H9 (cell line): Measurements from ENCODE around the gene MPG. TPM values are rescaled to one million over a fixed set of nuclear protein-coding genes. Genes with fewer than 3 reads are reported as not detected.

ENCODE experiments used
- DNase-seq: peaks from one replicate; pipeline ENCODE4 v3.0.0-alpha.2; 2017
- H2AFZ ChIP-seq: one replicate; pipeline ENCODE4 v1.6.1; 2013; ENCODE audit warnings: mild to moderate bottlenecking, low read length, control low read depth, moderate library complexity
- H2AK5ac ChIP-seq: 2 replicates; pipeline ENCODE4 v1.6.1; 2013; ENCODE audit warnings: low read length, control low read depth, mixed read lengths; ENCODE audit not compliant: insufficient read length
- H2BK120ac ChIP-seq: one replicate; pipeline ENCODE4 v1.6.1; 2013; ENCODE audit warnings: low read depth, mild to moderate bottlenecking, low read length, control low read depth, inconsistent platforms; ENCODE audit not compliant: poor library complexity, severe bottlenecking
- H2BK12ac ChIP-seq: 2 replicates; pipeline ENCODE4 v1.6.1; 2013; ENCODE audit warnings: low read length, control low read depth, mixed read lengths, low read depth; ENCODE audit not compliant: insufficient read length
- H2BK15ac ChIP-seq: 2 replicates; pipeline ENCODE4 v1.6.1; 2013; ENCODE audit warnings: low read depth, low read length, control low read depth
- H2BK20ac ChIP-seq: one replicate; pipeline ENCODE4 v1.6.1; 2013; ENCODE audit warnings: low read depth, mild to moderate bottlenecking, low read length, control low read depth, inconsistent platforms; ENCODE audit not compliant: poor library complexity, severe bottlenecking
- H2BK5ac ChIP-seq: 2 replicates; pipeline ENCODE4 v1.6.1; 2013; ENCODE audit warnings: low read length, control low read depth, mixed read lengths; ENCODE audit not compliant: insufficient read length
- H3K14ac ChIP-seq: 2 replicates; pipeline ENCODE4 v1.6.1; 2013; ENCODE audit warnings: low read length, control low read depth; ENCODE audit not compliant: insufficient read depth
- H3K18ac ChIP-seq: 2 replicates; pipeline ENCODE4 v1.6.1; 2013; ENCODE audit warnings: low read depth, mild to moderate bottlenecking, mixed read lengths, low read length, control low read depth; ENCODE audit not compliant: insufficient read length
- H3K23ac ChIP-seq: 2 replicates; pipeline ENCODE4 v1.6.1; 2013; ENCODE audit warnings: low read length, control low read depth, mixed read lengths, low read depth; ENCODE audit not compliant: insufficient read length
- H3K23me2 ChIP-seq: 2 replicates; pipeline ENCODE4 v1.6.1; 2013; ENCODE audit warnings: low read depth, mild to moderate bottlenecking, mixed read lengths, low read length, control low read depth; ENCODE audit not compliant: insufficient read length, poor library complexity, severe bottlenecking
- H3K27ac ChIP-seq: 2 replicates; pipeline ENCODE4 v1.5.1; 2013; ENCODE audit warnings: low read length, control low read depth, mixed read lengths, low read depth; ENCODE audit not compliant: insufficient read length
- H3K27me3 ChIP-seq: 2 replicates; pipeline ENCODE4 v1.6.1; 2013; ENCODE audit warnings: low read length, control low read depth, inconsistent platforms; ENCODE audit not compliant: insufficient read depth
- H3K4ac ChIP-seq: 2 replicates; pipeline ENCODE4 v1.6.1; 2013; ENCODE audit warnings: low read depth, mild to moderate bottlenecking, control low read depth, inconsistent platforms, low read length, moderate library complexity
- H3K4me1 ChIP-seq: 2 replicates; pipeline ENCODE4 v1.6.1; 2013; ENCODE audit warnings: low read length, control low read depth, inconsistent platforms; ENCODE audit not compliant: insufficient read depth
- H3K4me2 ChIP-seq: 2 replicates; pipeline ENCODE4 v1.6.1; 2013; ENCODE audit warnings: low read length, control low read depth, mixed read lengths; ENCODE audit not compliant: insufficient read length, insufficient read depth
- H3K56ac ChIP-seq: 2 replicates; pipeline ENCODE4 v1.6.1; 2013; ENCODE audit warnings: low read depth, mild to moderate bottlenecking, mixed read lengths, low read length, control low read depth; ENCODE audit not compliant: insufficient read length
- H3K79me1 ChIP-seq: 2 replicates; pipeline ENCODE4 v1.6.1; 2013; ENCODE audit warnings: low read depth, mild to moderate bottlenecking, moderate library complexity, low read length, control low read depth, inconsistent platforms; ENCODE audit not compliant: insufficient read depth, poor library complexity, severe bottlenecking
- H3K79me2 ChIP-seq: 2 replicates; pipeline ENCODE4 v1.6.1; 2013; ENCODE audit warnings: low read length, control low read depth, inconsistent platforms; ENCODE audit not compliant: insufficient read depth
- H3K9ac ChIP-seq: 2 replicates; pipeline ENCODE4 v1.6.1; 2013; ENCODE audit warnings: low read length, control low read depth, mixed read lengths; ENCODE audit not compliant: insufficient read length; ENCODE audit errors: extremely low read depth
- H3K9me3 ChIP-seq: one replicate; pipeline ENCODE4 v1.6.1; 2013; ENCODE audit warnings: low read depth, low read length, inconsistent platforms; ENCODE audit not compliant: control insufficient read depth
- H3T11ph ChIP-seq: one replicate; pipeline ENCODE4 v1.6.1; 2013; ENCODE audit warnings: mild to moderate bottlenecking, low read length, control low read depth, inconsistent platforms
- H4K20me1 ChIP-seq: one replicate; pipeline ENCODE4 v1.6.1; 2013; ENCODE audit not compliant: control insufficient read depth, insufficient read length, insufficient read depth
- H4K5ac ChIP-seq: 2 replicates; pipeline ENCODE4 v1.6.1; 2013; ENCODE audit warnings: low read depth, mild to moderate bottlenecking, mixed read lengths, low read length, control low read depth; ENCODE audit not compliant: insufficient read length
- H4K8ac ChIP-seq: replicated peaks from 2 replicates; pipeline ENCODE4 v1.6.1; 2013; ENCODE audit warnings: low read length, control low read depth, mixed read lengths, low read depth; ENCODE audit not compliant: insufficient read length
- H4K91ac ChIP-seq: 2 replicates; pipeline ENCODE4 v1.6.1; 2013; ENCODE audit warnings: low read depth, mild to moderate bottlenecking, moderate library complexity, mixed read lengths, low read length, control low read depth; ENCODE audit not compliant: insufficient read length
- H3K27ac Mint-ChIP-seq, 3 experiments: 2 replicates in 2 of 3; 3 replicates in 1 of 3; pipeline ENCODE4 v1.8.0; 2020 to 2021; ENCODE audit warnings: mixed read lengths in 3 of 3, mild to moderate bottlenecking in 1 of 3, moderate library complexity in 1 of 3
- H3K27me3 Mint-ChIP-seq: 2 replicates; pipeline ENCODE4 v1.8.0; 2021; ENCODE audit warnings: low read depth, mild to moderate bottlenecking, moderate library complexity, mixed read lengths
- H3K36me3 Mint-ChIP-seq, 3 experiments: 2 replicates in 2 of 3; 3 replicates in 1 of 3; pipeline ENCODE4 v1.8.0; 2020 to 2021; ENCODE audit warnings: low read depth in 3 of 3, mixed read lengths in 3 of 3; ENCODE audit not compliant: insufficient read depth in 1 of 3
- H3K4me1 Mint-ChIP-seq, 2 experiments: 2 replicates each; pipeline ENCODE4 v1.8.0; 2020; ENCODE audit warnings: mixed read lengths in 2 of 2
- H3K4me3 Mint-ChIP-seq, 2 experiments: 2 replicates in 1 of 2; 3 replicates in 1 of 2; pipeline ENCODE4 v1.8.0; 2020 to 2021; ENCODE audit warnings: mild to moderate bottlenecking in 2 of 2, mixed read lengths in 2 of 2, moderate library complexity in 1 of 2
- H3K9me3 Mint-ChIP-seq, 2 experiments: 2 replicates in 1 of 2; 3 replicates in 1 of 2; pipeline ENCODE4 v1.8.0; 2020; ENCODE audit warnings: mild to moderate bottlenecking in 2 of 2, mixed read lengths in 2 of 2, moderate library complexity in 1 of 2
- CTCF ChIP-seq: fragments of 200-600 bp; sonication (generic); conservative IDR thresholded peaks from 3 replicates; pipeline ENCODE4 v1.8.0; 2021; ENCODE audit warnings: antibody characterized with exemption, mild to moderate bottlenecking
- WGBS: extraction: QIAGEN DNeasy Blood & Tissue Kit; methylation state at CpG from one replicate; pipeline ENCODE4 v1.1.7; 2013; ENCODE audit warnings: missing lambda C conversion rate, low lambda C conversion rate, mixed read lengths; ENCODE audit not compliant: insufficient read length; ENCODE audit errors: extremely low coverage; 5-methylcytosine and 5-hydroxymethylcytosine counted together
- total RNA-seq: library from RNA; stranded (reverse); gene quantifications from 2 replicates; pipeline ENCODE4 v1.2.1, GENCODE V29; 2021

The MPG gene
- total RNA-seq, 1 experiment from 2014 or later = 39.1 TPM

- DNase-seq = no peak
- Histone ChIP-seq H3K4ac (no peak overlapping the region), H3K23me2 (no peaks in the 10 kb centered on the region), H2BK15ac (no peak overlapping the region), H4K8ac (no peak overlapping the region), H3K4me1 (no peaks in the 10 kb centered on the region), H2BK12ac (no peak overlapping the region), H4K5ac (no peak overlapping the region), H3K9ac (no peak overlapping the region), H3K79me1 (peaks cover 4% of the 10 kb centered on the region), H3K9me3 (no peaks in the 10 kb centered on the region), H3K14ac (no peak overlapping the region), H3T11ph (no peak overlapping the region), H3K4me2 (no peak overlapping the region), H2AFZ (no peak overlapping the region), H3K56ac (no peak overlapping the region), H3K79me2 (no peaks in the 10 kb centered on the region), H2BK20ac (no peak overlapping the region), H3K23ac (no peak overlapping the region), H4K20me1 (no peaks in the 10 kb centered on the region), H2BK120ac (no peak overlapping the region), H2AK5ac (no peak overlapping the region), H3K27me3 (no peaks in the 10 kb centered on the region), H4K91ac (no peak overlapping the region), H3K27ac (no peak overlapping the region), H2BK5ac (no peak overlapping the region), H3K18ac (no peak overlapping the region)
- no CpG with 5 or more reads among the region's 7 CpGs for WGBS
- H3K9me3 Mint-ChIP-seq = no peaks in the 10 kb centered on the region
- no peak overlapping the region; a peak in 1 of 5 replicates for H3K4me3 Mint-ChIP-seq
- no peak overlapping the region; a peak in 2 of 7 replicates for H3K27ac Mint-ChIP-seq
- no peaks in the 10 kb centered on the region for H3K27me3 Mint-ChIP-seq
- 0 out of 7 replicates have a peak, but pooled peaks cover 0 to 2% (median 0%) of the 10 kb centered on the region in 3 experiments for H3K36me3 Mint-ChIP-seq
- peaks cover 0 to 2% of the 10 kb centered on the region in 2 experiments; a peak in 1 of 4 replicates for H3K4me1 Mint-ChIP-seq
- no peak for TF ChIP-seq CTCF
Observed at GRCh38 chr16:132120-132519, 54.1 kb downstream of the MPG start.
